ENCODE results near the gene UBXN7. TPM values are rescaled to one million over a fixed set of nuclear protein-coding genes. Genes with fewer than 3 reads are reported as not detected.
"Not testable (repeated sequence)": the region's sequence is repeated elsewhere in the genome, so short reads cannot be mapped to it uniquely, and the experiment has no call there.

The UBXN7 gene
- total RNA-seq, 1 donor from 2014 or later: 6.8 TPM

- DNase-seq (ENCODE audit: low read depth): no peak
- no peak overlapping the region for H3K4me3 ChIP-seq (ENCODE audit: low read depth, low read length)
- TF ChIP-seq, protein P1, sequence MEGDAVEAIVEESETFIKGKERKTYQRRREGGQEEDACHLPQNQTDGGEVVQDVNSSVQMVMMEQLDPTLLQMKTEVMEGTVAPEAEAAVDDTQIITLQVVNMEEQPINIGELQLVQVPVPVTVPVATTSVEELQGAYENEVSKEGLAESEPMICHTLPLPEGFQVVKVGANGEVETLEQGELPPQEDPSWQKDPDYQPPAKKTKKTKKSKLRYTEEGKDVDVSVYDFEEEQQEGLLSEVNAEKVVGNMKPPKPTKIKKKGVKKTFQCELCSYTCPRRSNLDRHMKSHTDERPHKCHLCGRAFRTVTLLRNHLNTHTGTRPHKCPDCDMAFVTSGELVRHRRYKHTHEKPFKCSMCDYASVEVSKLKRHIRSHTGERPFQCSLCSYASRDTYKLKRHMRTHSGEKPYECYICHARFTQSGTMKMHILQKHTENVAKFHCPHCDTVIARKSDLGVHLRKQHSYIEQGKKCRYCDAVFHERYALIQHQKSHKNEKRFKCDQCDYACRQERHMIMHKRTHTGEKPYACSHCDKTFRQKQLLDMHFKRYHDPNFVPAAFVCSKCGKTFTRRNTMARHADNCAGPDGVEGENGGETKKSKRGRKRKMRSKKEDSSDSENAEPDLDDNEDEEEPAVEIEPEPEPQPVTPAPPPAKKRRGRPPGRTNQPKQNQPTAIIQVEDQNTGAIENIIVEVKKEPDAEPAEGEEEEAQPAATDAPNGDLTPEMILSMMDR (conservative IDR thresholded peaks at IDR 0.05; ENCODE audit: low read depth, low read length): no peak
Measured at GRCh38 chr3:196378146-196378841, 53.9 kb downstream of the UBXN7 start.

GRCh38 chr3:196377321-196377720, 54.9 kb downstream of the UBXN7 start:
- DNase-seq (ENCODE audit: low read depth): no peak
- TF ChIP-seq, protein P1 (conservative IDR thresholded peaks at IDR 0.05; ENCODE audit: low read depth, low read length): no peak
- no peak overlapping the region for H3K4me3 ChIP-seq (ENCODE audit: low read depth, low read length)

DNA sequence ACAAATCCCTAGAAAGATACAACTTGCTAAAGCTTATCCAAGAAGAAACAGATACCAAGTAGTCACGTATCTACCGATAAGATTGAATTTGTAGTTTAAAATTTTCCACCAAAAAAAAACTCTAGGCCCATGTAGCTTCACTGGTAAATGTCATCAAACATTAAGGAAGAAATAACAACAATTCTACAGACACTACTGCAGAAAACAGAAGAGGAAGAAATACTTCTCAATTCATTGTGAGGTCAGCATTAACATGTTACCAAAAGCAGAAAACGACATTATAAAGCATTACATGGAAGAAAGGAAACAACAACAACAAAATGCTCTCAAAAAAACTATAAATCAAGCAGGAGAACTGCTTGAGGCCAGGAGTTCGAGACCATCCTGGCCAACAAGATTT, 66.5 kb downstream of the UBXN7 start:
- H3K4me3 ChIP-seq (ENCODE audit: low read depth, low read length): no peak overlapping the region
- TF ChIP-seq, protein P1 (conservative IDR thresholded peaks at IDR 0.05; ENCODE audit: low read depth, low read length): no peak
- DNase-seq (ENCODE audit: low read depth): no peak

DNA sequence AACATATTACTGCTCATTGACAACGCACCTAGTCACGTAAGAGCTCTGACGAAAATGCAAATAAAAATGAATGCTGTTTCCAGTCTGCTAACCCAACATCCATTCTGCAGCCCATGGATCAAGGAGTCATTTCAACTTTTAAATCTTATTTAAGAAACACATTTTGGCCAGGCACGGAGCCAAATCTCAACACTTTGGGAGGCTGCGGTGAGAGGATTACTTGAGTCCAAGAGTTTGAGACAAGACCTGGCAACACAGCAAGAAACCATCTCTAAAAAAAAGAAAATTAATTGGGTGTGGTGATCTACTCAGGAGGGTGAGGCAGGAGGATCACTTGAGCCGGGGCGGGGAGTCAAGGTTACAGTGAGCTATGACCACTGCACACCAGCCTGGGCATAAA, 71.6 kb downstream of the UBXN7 start:
- no peak overlapping the region for H3K4me3 ChIP-seq (ENCODE audit: low read depth, low read length)
- DNase-seq (ENCODE audit: low read depth): no peak
- TF ChIP-seq, protein P1 (conservative IDR thresholded peaks at IDR 0.05; ENCODE audit: low read depth, low read length): no peak

DNA sequence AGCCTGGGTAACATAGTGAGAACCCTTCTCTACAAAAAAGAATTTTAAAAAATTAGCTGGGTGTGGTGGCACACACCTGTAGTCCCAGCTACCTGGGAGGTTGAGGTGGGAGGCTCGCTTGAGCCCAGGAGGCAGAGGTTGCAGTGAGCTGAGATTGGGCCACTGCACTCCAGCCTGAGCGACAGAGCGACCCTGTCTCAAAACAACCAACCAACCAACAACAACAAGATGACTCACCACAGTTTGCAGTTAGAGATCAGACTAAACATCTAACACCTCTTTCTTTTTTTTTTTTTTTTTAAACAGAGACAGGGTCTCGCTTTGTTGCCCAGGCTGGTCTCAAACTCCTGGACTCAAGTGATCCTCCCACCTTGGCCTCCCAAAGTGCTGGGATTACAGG, 73.7 kb downstream of the UBXN7 start:
- H3K4me3 ChIP-seq (ENCODE audit: low read depth, low read length); DNase-seq (ENCODE audit: low read depth): not testable (repeated sequence)

DNA sequence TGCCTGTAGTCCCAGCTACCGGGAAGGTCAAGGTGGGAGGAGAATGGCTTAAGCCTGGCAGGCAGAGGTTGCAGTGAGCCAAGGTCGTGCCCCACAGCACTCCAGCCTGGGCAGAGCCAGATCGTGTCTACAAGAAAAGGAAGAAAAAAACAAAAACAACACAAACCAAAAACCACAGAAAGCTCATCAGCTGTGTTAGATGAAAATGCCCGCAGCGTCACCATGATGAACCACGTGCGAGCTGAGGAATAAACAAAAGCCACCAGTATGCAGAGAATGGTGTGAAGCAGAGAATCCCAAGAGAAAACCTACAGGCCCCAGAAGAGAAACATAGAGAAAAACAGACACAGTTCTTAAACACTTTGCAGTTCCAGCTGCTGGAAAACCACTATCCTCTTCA, 74.3 kb downstream of the UBXN7 start:
- TF ChIP-seq, protein P1 (conservative IDR thresholded peaks at IDR 0.05; ENCODE audit: low read depth, low read length): no peak
- H3K4me3 ChIP-seq (ENCODE audit: low read depth, low read length): no peak overlapping the region
- no peak for DNase-seq (ENCODE audit: low read depth)

DNA sequence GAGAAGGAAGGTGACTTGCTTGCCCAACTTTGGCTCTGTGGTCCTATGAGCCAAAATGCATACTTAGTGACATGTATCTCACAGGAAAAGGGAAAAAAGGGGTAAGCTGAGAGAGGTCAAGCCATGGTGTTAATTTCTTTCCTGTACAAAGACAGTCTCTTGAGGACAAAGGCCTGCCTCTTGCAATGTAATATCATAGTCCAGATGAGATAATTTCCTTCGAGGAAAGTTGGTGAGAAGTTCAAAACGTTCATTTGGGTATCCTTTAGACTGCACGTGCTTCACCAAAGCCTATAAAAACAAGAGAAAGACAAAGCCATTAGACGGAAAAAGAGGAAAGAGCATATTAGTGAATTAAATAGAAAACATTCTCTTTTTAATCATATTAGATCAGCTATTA, 75.7 kb downstream of the UBXN7 start:
- TF ChIP-seq, protein P1 (conservative IDR thresholded peaks at IDR 0.05; ENCODE audit: low read depth, low read length): no peak
- no peak for DNase-seq (ENCODE audit: low read depth)
- H3K4me3 ChIP-seq (ENCODE audit: low read depth, low read length): no peak overlapping the region
